HG03060 (cell line): Measurements from ENCODE around the gene RHOA.

Experiments used
- ATAC-seq: cut with Tn5 transposase; IDR thresholded peaks from one replicate; pipeline ENCODE4 v1.9.1; 2021; ENCODE audit warnings: low read depth, moderate number of reproducible peaks; ENCODE audit not compliant: unreplicated experiment

Gene RHOA

DNA sequence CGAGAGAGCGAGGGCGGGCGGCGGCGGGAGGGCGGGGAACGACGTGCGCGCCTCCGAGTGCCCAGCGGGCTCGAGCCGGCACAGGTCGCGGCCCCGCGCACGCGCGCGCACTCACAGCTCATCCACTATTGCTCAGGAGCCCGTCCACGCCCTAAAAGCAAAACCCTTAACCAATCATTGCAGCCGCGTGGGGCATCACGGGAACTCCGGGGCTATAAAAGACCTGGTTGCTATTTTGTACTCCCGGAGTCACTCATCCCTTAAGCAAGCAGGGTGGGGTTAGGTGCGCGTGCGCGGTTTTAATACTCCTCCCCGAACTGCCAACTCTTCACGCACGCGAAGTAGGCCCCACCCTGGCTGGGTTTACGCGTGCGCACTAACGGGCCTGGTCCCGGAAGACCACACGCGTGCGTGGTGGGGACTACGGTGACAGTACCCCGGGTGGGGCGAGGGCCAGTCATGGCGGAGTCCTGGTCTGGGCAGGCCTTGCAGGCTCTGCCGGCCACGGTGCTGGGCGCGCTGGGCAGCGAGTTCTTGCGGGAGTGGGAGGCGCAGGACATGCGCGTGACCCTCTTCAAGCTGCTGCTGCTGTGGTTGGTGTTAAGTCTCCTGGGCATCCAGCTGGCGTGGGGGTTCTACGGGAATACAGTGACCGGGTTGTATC, at the start of gene RHOA, which contains the start of gene TCTA:
TSS of gene RHOA (minus strand) at position 9 of the 664 bp plus-strand sequence. CDS start 36,387 bp downstream, outside the sequence.
TSS of gene TCTA (plus strand) at position 456 of the 664 bp plus-strand sequence. CDS start at position 460, 4 bp downstream.
- peak; percentile 68 for ATAC-seq

DNA sequence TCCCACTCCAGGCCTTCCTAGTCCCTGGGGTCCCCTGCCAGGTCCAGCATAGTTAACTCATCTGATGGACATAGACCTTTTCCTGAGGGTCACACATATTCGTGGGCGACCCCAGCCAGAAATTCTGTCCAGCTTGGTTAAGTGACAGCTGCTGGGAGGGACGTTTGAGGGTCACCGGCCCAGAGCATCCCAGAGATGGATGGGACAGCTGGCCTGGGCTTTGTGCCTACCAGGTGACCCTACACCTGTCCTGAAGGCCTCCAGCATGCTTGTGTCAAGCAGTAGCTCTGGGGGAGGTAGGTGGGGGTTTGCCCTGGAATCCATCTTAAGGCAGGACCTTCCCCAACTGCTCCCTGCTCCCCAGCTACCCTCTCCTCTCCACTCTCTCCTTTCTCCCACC, 49.2 kb upstream of the RHOA start:
- ATAC-seq = no peak

DNA sequence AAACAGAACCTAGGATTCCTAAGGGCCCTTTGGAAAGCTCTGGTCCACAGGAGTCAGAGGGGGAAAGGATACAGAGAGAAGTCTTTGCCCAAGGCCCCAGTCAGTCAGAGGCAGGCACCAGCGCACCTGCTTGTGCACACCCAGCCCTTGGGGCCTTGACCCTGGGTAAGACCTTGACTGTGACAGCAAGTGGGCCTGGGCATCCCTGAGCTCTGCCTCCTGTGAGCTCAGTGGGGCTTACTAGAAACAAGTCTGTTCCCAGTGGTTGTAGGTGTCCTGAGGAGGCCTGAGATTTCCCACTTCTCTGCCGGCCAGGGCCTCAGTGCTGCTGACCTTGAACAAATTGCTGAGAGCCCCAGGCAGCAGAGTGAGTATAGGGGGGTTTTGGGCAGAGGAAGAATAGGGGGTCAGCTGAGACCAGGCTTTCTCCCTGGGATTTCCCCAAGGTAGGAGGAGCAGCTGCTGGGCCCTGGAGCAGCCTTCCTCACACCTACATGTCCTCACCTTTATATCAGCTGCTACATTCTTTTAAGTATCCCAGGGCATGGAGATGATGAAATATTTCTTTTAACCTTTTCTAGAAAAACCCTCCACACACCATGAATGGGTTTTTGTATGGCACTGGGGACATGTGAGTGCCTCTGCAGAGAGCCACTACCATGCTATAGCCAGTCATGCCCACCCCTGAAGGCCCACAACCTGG, 48.6 kb upstream of the RHOA start:
- ATAC-seq = no peak

DNA sequence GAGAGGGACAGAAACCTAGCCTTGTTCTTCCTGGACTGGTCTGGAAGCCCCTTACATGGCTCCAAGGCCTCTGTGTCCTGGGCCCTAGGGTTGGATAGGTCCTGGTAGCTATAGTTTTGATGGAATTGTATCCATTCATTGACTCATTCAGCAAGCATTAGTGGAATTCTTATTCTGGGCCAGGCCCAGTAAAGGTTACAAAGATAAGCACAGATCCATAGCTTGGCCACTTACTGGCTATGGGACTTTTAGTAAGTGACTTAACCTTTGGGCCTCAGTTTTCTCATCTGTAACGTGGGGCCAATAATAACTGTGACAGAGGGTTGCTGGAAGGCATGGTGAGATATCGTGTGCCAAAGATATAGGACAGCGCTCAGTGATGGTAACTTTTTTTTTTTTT, 44.7 kb upstream of the RHOA start:
- ATAC-seq = no peak

GRCh38 chr3:49454898-49455681, 43.3 kb upstream of the RHOA start:
- no peak for ATAC-seq

GRCh38 chr3:49454458-49454857, 42.7 kb upstream of the RHOA start:
- ATAC-seq = no peak

GRCh38 chr3:49453621-49454020, 41.8 kb upstream of the RHOA start:
- no peak for ATAC-seq

DNA sequence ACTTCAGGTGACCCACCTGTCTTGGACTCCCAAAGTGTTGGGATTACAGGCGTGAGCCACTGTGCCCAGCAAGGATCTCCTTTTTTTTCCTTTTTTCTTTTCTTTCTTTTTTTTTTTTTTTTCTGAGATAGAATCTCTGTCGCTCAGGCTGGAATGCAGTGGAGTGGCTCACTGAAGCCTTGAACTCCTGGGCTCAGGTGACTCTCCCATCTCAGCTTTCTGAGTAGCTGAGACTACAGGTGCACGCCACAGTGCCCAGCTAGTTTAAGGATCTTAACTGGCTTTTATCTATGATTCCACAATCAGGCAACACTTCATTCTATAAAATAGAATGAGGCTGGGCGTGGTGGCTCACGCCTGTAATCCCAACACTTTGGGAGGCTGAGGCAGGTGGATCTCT, 33.6 kb upstream of the RHOA start:
- ATAC-seq = no peak

DNA sequence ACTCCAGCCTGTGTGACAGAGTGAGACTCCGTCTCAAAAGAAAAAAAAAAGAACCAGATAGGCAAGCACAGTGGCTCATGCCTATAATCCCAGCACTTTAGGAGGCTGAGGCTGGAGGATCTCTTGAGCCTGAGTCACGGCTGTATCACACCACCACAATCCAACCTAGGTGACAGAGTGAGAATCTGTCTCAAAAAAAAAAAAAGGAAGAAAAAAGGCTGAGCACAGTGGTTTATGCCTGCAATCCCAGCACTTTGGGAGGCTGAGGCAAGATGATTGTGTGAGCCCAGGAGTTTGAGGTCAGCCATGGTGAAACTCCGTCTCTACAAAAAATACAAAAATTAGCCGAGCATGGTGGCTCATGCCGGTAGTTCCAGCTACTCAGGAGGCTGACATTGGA, 23.0 kb upstream of the RHOA start:
- no peak for ATAC-seq

DNA sequence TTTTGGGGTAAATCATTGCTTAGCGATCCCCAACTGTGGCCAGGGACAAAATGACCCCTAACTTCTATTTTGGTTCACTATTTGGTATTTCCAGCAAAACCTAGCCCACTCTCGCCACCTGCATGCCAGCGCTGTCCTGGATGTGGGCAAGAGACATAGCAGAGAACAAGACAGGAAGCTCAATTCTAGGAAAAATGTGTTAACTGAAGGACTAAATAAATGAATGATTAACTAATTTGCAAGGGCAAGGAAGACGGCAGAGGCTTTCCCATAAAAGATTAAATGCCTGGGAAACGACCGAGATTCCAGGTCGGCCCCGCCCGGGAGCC, 16.9 kb upstream of the RHOA start:
- ATAC-seq = no peak

- ATAC-seq = no peak
Measured at GRCh38 chr3:49427586-49427985, 15.8 kb upstream of the RHOA start.

GRCh38 chr3:49424816-49425215, 13.0 kb upstream of the RHOA start:
- no peak for ATAC-seq

GRCh38 chr3:49422379-49423248, 10.8 kb upstream of the RHOA start, which contains the start of gene AMT:
Gene AMT (minus strand): TSS chr3:49422473. CDS start chr3:49422450, 23 bp downstream.
- ATAC-seq = no peak

- no peak for ATAC-seq
Measured at GRCh38 chr3:49421890-49422378, 10.2 kb upstream of the RHOA start.

DNA sequence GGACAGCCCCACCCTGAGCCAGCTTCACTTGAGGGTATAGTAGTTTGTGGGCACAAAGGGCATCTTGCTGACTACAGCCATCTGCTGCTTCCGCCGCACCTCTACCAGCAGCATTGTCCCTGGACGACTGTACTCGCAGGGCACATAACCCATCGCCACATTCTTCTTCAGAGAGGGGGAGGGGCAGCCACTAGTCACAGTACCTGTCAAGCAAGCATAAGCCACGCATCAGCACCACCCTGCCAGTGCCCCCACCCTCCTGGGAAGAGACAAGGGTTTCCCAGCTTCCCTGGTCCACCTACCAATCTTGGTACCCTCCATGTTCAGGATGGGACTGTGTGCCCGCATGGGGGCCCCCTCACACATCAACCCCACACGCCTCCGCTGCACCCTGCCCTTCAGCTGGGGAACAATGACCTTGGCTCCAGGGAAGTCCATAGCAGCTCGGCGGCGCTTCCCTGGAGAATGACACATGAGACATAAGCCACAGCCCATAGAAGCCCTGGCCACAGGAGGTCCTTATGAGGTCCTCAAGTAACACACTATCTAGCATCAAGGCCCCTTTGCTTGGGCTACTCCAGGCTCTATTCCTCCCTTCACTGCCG, 5.8 kb upstream of the RHOA start:
- ATAC-seq = no peak

GRCh38 chr3:49416867-49417266, 5.1 kb upstream of the RHOA start:
- no peak for ATAC-seq

DNA sequence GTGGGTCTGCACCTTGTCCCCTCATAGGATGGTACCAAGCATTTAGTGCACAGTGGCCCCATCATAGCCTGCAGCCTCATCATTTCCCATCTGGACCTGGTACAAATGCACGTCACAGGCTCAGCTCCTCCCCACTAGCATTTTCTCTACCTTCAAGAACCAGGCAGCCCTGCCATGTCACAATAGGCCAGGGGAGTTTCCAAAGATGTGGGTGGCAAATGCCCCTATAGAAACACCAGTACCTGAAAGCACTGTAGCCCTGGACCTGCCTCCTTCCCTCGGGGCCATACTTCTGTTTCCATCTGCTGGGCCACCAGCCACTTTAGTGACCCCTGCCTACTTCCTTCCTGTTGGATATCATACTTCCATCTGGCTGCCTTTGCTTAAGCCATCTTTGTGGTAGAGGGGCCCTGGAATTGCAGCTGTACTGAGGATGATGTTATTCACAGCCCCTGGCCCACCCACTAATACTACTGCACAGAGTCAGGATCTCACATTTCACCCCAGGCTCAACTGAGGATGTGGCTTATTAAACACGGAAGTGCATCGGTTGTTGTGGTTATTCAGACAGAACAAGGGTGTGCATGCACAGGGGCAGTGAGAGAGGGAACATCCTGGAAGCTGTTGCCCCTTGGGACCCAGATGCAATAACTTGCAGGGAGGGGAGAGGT, 4.3 kb upstream of the RHOA start:
- ATAC-seq = no peak

DNA sequence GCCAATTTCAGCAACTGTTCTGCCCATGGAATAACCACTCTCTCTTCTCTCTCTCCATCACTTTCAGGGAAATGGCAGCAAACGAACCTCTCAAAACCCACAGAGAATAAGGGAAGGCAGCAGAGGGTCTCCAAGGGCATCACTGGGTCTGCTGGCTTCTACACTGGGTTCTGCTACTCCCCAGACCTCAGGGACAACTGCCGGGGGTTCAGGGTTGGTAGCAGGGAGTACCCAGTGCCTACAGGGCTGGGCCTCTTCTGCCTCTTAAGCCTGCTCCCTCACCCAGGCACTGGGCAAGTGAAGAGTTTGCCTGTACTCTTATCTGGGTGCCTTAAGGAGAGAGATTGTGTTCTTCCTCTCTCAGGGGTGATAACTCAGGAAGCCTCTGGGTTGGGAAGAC, 3.0 kb upstream of the RHOA start:
- no peak for ATAC-seq

GRCh38 chr3:49413338-49413734, 1.6 kb upstream of the RHOA start:
- no peak for ATAC-seq
